Measurements from ENCODE around the gene BBLN.

BBLN gene

GRCh38 chr9:128149001-128149701 is 10.9 kb upstream of the BBLN start, which contains the start of gene LCN2:
TSS of gene LCN2 (plus strand) at chr9:128149453. CDS start at chr9:128149526, 73 bp downstream.
- no peaks in the 10 kb centered on the region for H3F3A ChIP-seq (ENCODE audit: insufficient read depth, low read length)
- H2AFZ ChIP-seq (ENCODE audit: low read length): no peak within 1 kb of the TSS
- no peaks in the 10 kb centered on the region for H3K9me2 ChIP-seq (ENCODE audit: low read depth, low read length)
- TF ChIP-seq, protein P1, sequence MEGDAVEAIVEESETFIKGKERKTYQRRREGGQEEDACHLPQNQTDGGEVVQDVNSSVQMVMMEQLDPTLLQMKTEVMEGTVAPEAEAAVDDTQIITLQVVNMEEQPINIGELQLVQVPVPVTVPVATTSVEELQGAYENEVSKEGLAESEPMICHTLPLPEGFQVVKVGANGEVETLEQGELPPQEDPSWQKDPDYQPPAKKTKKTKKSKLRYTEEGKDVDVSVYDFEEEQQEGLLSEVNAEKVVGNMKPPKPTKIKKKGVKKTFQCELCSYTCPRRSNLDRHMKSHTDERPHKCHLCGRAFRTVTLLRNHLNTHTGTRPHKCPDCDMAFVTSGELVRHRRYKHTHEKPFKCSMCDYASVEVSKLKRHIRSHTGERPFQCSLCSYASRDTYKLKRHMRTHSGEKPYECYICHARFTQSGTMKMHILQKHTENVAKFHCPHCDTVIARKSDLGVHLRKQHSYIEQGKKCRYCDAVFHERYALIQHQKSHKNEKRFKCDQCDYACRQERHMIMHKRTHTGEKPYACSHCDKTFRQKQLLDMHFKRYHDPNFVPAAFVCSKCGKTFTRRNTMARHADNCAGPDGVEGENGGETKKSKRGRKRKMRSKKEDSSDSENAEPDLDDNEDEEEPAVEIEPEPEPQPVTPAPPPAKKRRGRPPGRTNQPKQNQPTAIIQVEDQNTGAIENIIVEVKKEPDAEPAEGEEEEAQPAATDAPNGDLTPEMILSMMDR (IDR thresholded peaks at IDR 0.05; ENCODE audit: low read length): no peak
- TF ChIP-seq EZH2 (IDR thresholded peaks at IDR 0.05; ENCODE audit: borderline replicate concordance, low read length): no peak
- H3K36me3 ChIP-seq (ENCODE audit: insufficient read depth, low read length): no peaks in the 10 kb centered on the region
- no peak within 1 kb of the TSS for H3K4me2 ChIP-seq (ENCODE audit: low read length)
- no peaks in the 10 kb centered on the region; the same call in none of the 2 replicates for H3K27me3 ChIP-seq (ENCODE audit: insufficient read depth, low read length)
- no peak within 1 kb of the TSS for H3K4me3 ChIP-seq (ENCODE audit: low read depth, low read length, poor library complexity, severe bottlenecking)
- H3K4me1 ChIP-seq (ENCODE audit: insufficient read depth, low read length, severe bottlenecking): no peaks in the 10 kb centered on the region
- no peak within 1 kb of the TSS for H3K9ac ChIP-seq (ENCODE audit: low read length)
- H3K27ac ChIP-seq (ENCODE audit: low read depth, low read length, poor library complexity, severe bottlenecking): no peak within 1 kb of the TSS
- no peaks in the 10 kb centered on the region for H3K79me2 ChIP-seq (ENCODE audit: insufficient read depth, low read length)
- no peaks in the 10 kb centered on the region for H4K20me1 ChIP-seq (ENCODE audit: insufficient read depth, low read length)
- H3K9me3 ChIP-seq (ENCODE audit: low read length): no peaks in the 10 kb centered on the region

GRCh38 chr9:128149951-128150593 is 10.0 kb upstream of the BBLN start:
- Histone ChIP-seq H2AFZ (ENCODE audit: low read length) (no peak overlapping the region), H3K4me3 (ENCODE audit: low read depth, low read length, poor library complexity, severe bottlenecking) (no peak overlapping the region)
- TF ChIP-seq, protein P1 (IDR thresholded peaks at IDR 0.05; ENCODE audit: low read length): no peak
- TF ChIP-seq EZH2 (IDR thresholded peaks at IDR 0.05; ENCODE audit: borderline replicate concordance, low read length): no peak

GRCh38 chr9:128150594-128151308 is 9.3 kb upstream of the BBLN start:
- Histone ChIP-seq H4K20me1 (ENCODE audit: insufficient read depth, low read length) (no peaks in the 10 kb centered on the region), H3K79me2 (ENCODE audit: insufficient read depth, low read length) (no peaks in the 10 kb centered on the region), H3K4me3 (ENCODE audit: low read depth, low read length, poor library complexity, severe bottlenecking) (no peak overlapping the region), H2AFZ (ENCODE audit: low read length) (no peak overlapping the region), H3K4me2 (ENCODE audit: low read length) (no peak overlapping the region), H3K9ac (ENCODE audit: low read length) (no peak overlapping the region), H3K9me3 (ENCODE audit: low read length) (no peaks in the 10 kb centered on the region), H3K27ac (ENCODE audit: low read depth, low read length, poor library complexity, severe bottlenecking) (no peak overlapping the region), H3K9me2 (ENCODE audit: low read depth, low read length) (no peaks in the 10 kb centered on the region), H3F3A (ENCODE audit: insufficient read depth, low read length) (no peaks in the 10 kb centered on the region), H3K36me3 (ENCODE audit: insufficient read depth, low read length) (no peaks in the 10 kb centered on the region; the same call in 1 of the 2 replicates), H3K4me1 (ENCODE audit: insufficient read depth, low read length, severe bottlenecking) (no peaks in the 10 kb centered on the region), H3K27me3 (ENCODE audit: insufficient read depth, low read length) (peaks cover 3% of the 10 kb centered on the region)
- TF ChIP-seq, protein P1 (IDR thresholded peaks at IDR 0.05; ENCODE audit: low read length): peak; percentile 61
- TF ChIP-seq EZH2 (IDR thresholded peaks at IDR 0.05; ENCODE audit: borderline replicate concordance, low read length): no peak

More at GRCh38 chr9:128149951-128150593, 10.0 kb upstream of the BBLN start:
- H4K20me1 ChIP-seq (ENCODE audit: insufficient read depth, low read length): no peaks in the 10 kb centered on the region
- no peak overlapping the region for H3K9ac ChIP-seq (ENCODE audit: low read length)
- no peaks in the 10 kb centered on the region for H3K36me3 ChIP-seq (ENCODE audit: insufficient read depth, low read length)
- no peaks in the 10 kb centered on the region for H3K79me2 ChIP-seq (ENCODE audit: insufficient read depth, low read length)
- H3K27me3 ChIP-seq (ENCODE audit: insufficient read depth, low read length): no peaks in the 10 kb centered on the region; the same call in none of the 2 replicates
- no peaks in the 10 kb centered on the region for H3K9me2 ChIP-seq (ENCODE audit: low read depth, low read length)
- H3K4me2 ChIP-seq (ENCODE audit: low read length): no peak overlapping the region
- H3F3A ChIP-seq (ENCODE audit: insufficient read depth, low read length): no peaks in the 10 kb centered on the region
- H3K27ac ChIP-seq (ENCODE audit: low read depth, low read length, poor library complexity, severe bottlenecking): no peak overlapping the region
- H3K9me3 ChIP-seq (ENCODE audit: low read length): no peaks in the 10 kb centered on the region
- no peaks in the 10 kb centered on the region for H3K4me1 ChIP-seq (ENCODE audit: insufficient read depth, low read length, severe bottlenecking)

Data from OCI-LY1 (cell line).